ENCODE measurements around the gene ANK3. TPM values are rescaled to one million over a fixed set of nuclear protein-coding genes. Genes with fewer than 3 reads are reported as not detected.

ANK3 gene
- total RNA-seq, 6 experiments from 2014 or later, result 7.8 to 25.7 (median 16.6) TPM

GRCh38 chr10:60175441-60175971 lies 214.2 kb downstream of the ANK3 start:
- ATAC-seq (peak in 1 of 4 donors; percentile 17), DNase-seq (no peak)
- no peaks in the 10 kb centered on the region for H3K4me1 ChIP-seq
- H3K36me3 ChIP-seq, result no peaks in the 10 kb centered on the region
- TF ChIP-seq CTCF (IDR thresholded peaks at IDR 0.05) (no peak), POLR2A (IDR thresholded peaks at IDR 0.05) (no peak)
- no peak overlapping the region for H3K4me3 ChIP-seq
- WGBS (ENCODE audit: insufficient coverage, low coverage, low lambda C conversion rate, missing lambda C conversion rate), result 27% methylated on average over 4 of the region's 4 CpGs
- H3K9me3 ChIP-seq, result no peaks in the 10 kb centered on the region
- H3K27ac ChIP-seq, result no peak overlapping the region
- intact Hi-C loops (cut with DNase I), result no loop called here
- no peaks in the 10 kb centered on the region for H3K27me3 ChIP-seq

GRCh38 chr10:60172363-60172990 lies 217.2 kb downstream of the ANK3 start:
- DNase-seq (no peak), ATAC-seq (no peak)
- no peaks in the 10 kb centered on the region for H3K36me3 ChIP-seq
- intact Hi-C loops (cut with DNase I), result no loop called here
- no peak overlapping the region for H3K27ac ChIP-seq
- no peak overlapping the region for H3K4me3 ChIP-seq
- no peaks in the 10 kb centered on the region for H3K4me1 ChIP-seq
- TF ChIP-seq CTCF (IDR thresholded peaks at IDR 0.05), result no peak
- no peak for TF ChIP-seq POLR2A (IDR thresholded peaks at IDR 0.05)
- no peaks in the 10 kb centered on the region for H3K27me3 ChIP-seq
- no peaks in the 10 kb centered on the region for H3K9me3 ChIP-seq
- 80% methylated on average over 7 of the region's 9 CpGs for WGBS (ENCODE audit: insufficient coverage, low coverage, low lambda C conversion rate, missing lambda C conversion rate)

GRCh38 chr10:60171436-60172013 lies 218.2 kb downstream of the ANK3 start:
- ATAC-seq (peak in 1 of 4 donors; percentile 94), DNase-seq (no peak)
- Histone ChIP-seq H3K4me3 (no peak overlapping the region), H3K36me3 (no peaks in the 10 kb centered on the region), H3K27ac (no peak overlapping the region), H3K27me3 (no peaks in the 10 kb centered on the region), H3K9me3 (no peaks in the 10 kb centered on the region), H3K4me1 (no peaks in the 10 kb centered on the region)
- TF ChIP-seq CTCF (IDR thresholded peaks at IDR 0.05), result no peak
- TF ChIP-seq POLR2A (IDR thresholded peaks at IDR 0.05), result no peak
- intact Hi-C loops (cut with DNase I), result no loop called here
- 55% methylated on average over 2 of the region's 2 CpGs for WGBS (ENCODE audit: insufficient coverage, low coverage, low lambda C conversion rate, missing lambda C conversion rate)

- Histone ChIP-seq H3K27me3 (no peaks in the 10 kb centered on the region), H3K4me3 (no peak overlapping the region), H3K36me3 (no peaks in the 10 kb centered on the region), H3K9me3 (no peaks in the 10 kb centered on the region), H3K4me1 (no peaks in the 10 kb centered on the region), H3K27ac (no peak overlapping the region)
- 93% methylated on average over 3 of the region's 3 CpGs for WGBS (ENCODE audit: insufficient coverage, low coverage, low lambda C conversion rate, missing lambda C conversion rate)
- no peak for ATAC-seq
- intact Hi-C loops (cut with DNase I), result no loop called here
- DNase-seq, result no peak
- TF ChIP-seq CTCF (IDR thresholded peaks at IDR 0.05) (no peak), POLR2A (IDR thresholded peaks at IDR 0.05) (no peak)
Observed at GRCh38 chr10:60170250-60170649, 219.4 kb downstream of the ANK3 start.
